Stimulated activated naive B cell treated with anti-CD40 and anti-IgM and Interleukin-4, amounts not matched to agents 10 μg/mL and 1 μg/mL and 100 μg/mL, for 72 hours (primary cell): ENCODE data around the gene MYO1D.

Source experiments
- ATAC-seq, 2 donors: fragments of 150-1000 bp; cut with Tn5 transposase; replicated peaks; 2 replicates each; pipeline ENCODE4 v1.10.0; 2021; ENCODE audit warnings: moderate library complexity in 1 of 2
- DNase-seq: peaks from one replicate; pipeline ENCODE4 v3.0.0; 2021
- H3K27ac Mint-ChIP-seq: one replicate; pipeline ENCODE4 v1.8.0; 2022; ENCODE audit warnings: mild to moderate bottlenecking, mixed read lengths
- H3K27me3 Mint-ChIP-seq, 2 donors: one replicate each; pipeline ENCODE4 v1.8.0; 2022; ENCODE audit warnings: mixed read lengths in 2 of 2
- H3K36me3 Mint-ChIP-seq, 2 donors: one replicate each; pipeline ENCODE4 v1.8.0; 2022; ENCODE audit warnings: mixed read lengths in 2 of 2, mild to moderate bottlenecking in 1 of 2
- H3K4me1 Mint-ChIP-seq, 2 donors: one replicate each; pipeline ENCODE4 v1.8.0; 2022; ENCODE audit warnings: mixed read lengths in 2 of 2, mild to moderate bottlenecking in 1 of 2
- H3K4me3 Mint-ChIP-seq, 2 donors: one replicate each; pipeline ENCODE4 v1.8.0; 2022; ENCODE audit warnings: mild to moderate bottlenecking in 2 of 2, mixed read lengths in 2 of 2, moderate library complexity in 1 of 2
- H3K9me3 Mint-ChIP-seq, 2 donors: one replicate each; pipeline ENCODE4 v1.8.0; 2022; ENCODE audit warnings: mixed read lengths in 2 of 2, mild to moderate bottlenecking in 1 of 2

Gene MYO1D

DNA sequence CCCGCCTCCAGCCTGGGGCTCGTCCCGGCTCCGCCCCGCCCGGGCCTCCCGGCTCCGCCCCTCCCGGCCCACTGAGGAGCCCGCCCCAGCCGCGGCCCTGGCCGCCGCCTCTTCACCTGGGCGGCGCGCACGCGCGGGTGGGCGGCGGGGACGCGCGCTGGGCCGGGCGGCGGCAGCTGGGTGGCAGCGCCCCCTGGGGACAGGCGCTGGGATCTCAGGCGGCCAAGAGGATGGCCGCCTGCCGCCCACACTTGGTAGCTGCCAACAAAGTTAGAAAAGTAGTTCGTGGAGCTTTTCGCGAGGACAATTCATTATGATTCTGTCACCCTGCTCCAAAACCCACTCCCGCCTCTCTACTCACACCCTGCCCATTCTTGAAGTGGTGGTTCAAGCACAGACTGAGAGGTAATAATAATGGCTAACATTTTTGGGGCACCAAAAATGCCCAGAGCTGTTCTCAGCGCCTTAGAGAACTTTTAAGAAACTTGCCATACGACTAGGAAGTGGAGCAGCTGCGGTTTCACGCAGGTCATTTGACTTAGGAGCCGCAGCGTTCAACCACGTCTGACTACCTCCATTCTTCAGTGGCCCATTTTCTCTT, 340 bp upstream of the MYO1D start:
- Mint-ChIP-seq H3K27ac (peak overlapping the region; percentile 60), H3K4me3 (peak overlapping the region; percentile 74 to 75), H3K4me1 (peaks cover 7 to 23% of the 10 kb centered on the region in 2 donors), H3K9me3 (no peaks in the 10 kb centered on the region), H3K27me3 (peaks cover 8% of the 10 kb centered on the region in 2 donors), H3K36me3 (peaks cover 3 to 5% of the 10 kb centered on the region in 2 donors)
- DNase-seq: peak; percentile 93
- peak; percentile 97 to 98 for ATAC-seq

- Mint-ChIP-seq H3K9me3 (no peaks in the 10 kb centered on the region), H3K36me3 (peaks cover 3 to 5% of the 10 kb centered on the region in 2 donors), H3K27ac (peak overlapping the region; percentile 90), H3K4me3 (peak overlapping the region; percentile 92 to 95), H3K27me3 (peaks cover 5% of the 10 kb centered on the region in 2 donors), H3K4me1 (peaks cover 17 to 33% of the 10 kb centered on the region in 2 donors)
- no peak for DNase-seq
- ATAC-seq: no peak
Measured at GRCh38 chr17:32875923-32876416, 954 bp downstream of the MYO1D start.

DNA sequence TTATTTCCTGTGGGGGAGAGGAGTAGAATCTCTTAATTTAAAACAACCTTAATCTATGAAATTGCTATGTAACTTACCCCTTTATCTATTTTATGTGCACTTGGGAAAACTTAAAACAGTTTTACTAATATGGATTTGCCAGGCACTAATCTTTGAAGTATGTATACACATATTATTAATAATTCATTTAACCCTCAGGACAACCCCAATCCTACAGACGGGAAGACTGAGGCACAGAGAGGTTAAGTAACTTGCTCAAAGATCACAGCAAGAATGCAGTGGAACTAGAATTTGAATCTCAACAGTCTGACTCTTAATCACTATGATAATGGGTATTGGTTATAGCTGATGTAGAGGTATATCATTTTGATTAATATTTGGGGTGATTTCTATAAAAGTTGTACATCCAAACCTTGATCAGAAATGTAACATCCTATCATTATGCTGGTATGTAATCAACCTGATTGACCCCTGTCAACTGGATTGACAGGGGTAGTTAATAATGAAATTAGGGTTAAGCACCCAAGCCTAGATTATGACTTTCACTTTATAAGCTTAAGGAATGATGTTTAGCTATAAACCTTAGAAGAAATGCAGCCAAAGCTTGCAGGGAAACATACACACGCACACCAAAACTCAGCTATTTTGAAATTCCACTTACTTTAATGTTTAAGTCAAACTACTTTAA, 1.6 kb downstream of the MYO1D start:
- ATAC-seq: no peak
- H3K36me3 Mint-ChIP-seq: peaks cover 3 to 5% of the 10 kb centered on the region in 2 donors
- H3K4me3 Mint-ChIP-seq: no peak overlapping the region
- no peak overlapping the region for H3K27ac Mint-ChIP-seq
- no peak for DNase-seq
- H3K27me3 Mint-ChIP-seq: no peaks in the 10 kb centered on the region
- peaks cover 19 to 39% of the 10 kb centered on the region in 2 donors for H3K4me1 Mint-ChIP-seq
- no peaks in the 10 kb centered on the region for H3K9me3 Mint-ChIP-seq

- ATAC-seq (no peak), DNase-seq (no peak)
- Mint-ChIP-seq H3K36me3 (peaks cover 3 to 5% of the 10 kb centered on the region in 2 donors), H3K27me3 (no peaks in the 10 kb centered on the region), H3K4me3 (no peak overlapping the region), H3K9me3 (no peaks in the 10 kb centered on the region), H3K27ac (no peak overlapping the region), H3K4me1 (peaks cover 19 to 44% of the 10 kb centered on the region in 2 donors)
Measured at GRCh38 chr17:32873114-32873513, 3.8 kb downstream of the MYO1D start.

DNA sequence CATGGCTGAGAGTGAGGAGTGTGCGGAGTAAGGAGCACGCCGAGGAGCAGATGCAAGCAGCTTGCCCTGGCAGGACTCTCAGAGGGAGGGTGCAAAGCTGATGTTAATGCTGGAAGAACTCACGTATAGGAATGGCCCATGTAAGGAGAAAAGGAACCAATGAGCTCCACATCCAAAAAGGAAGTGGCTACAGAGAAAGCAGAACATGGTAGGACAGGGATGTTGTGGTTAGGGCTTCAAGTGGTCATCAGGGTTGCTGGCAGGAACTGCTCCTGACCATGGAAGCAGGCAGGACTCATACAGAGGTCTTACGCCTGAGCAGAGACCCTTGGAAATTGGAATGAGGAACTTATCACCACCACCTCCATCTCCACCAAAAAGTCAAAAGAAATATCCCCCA, 5.2 kb downstream of the MYO1D start:
- H3K36me3 Mint-ChIP-seq: peaks cover 3 to 5% of the 10 kb centered on the region in 2 donors
- H3K27me3 Mint-ChIP-seq: no peaks in the 10 kb centered on the region
- DNase-seq: no peak
- no peak overlapping the region for H3K27ac Mint-ChIP-seq
- peaks cover 19 to 36% of the 10 kb centered on the region in 2 donors for H3K4me1 Mint-ChIP-seq
- H3K4me3 Mint-ChIP-seq: no peak overlapping the region
- no peak for ATAC-seq
- no peaks in the 10 kb centered on the region for H3K9me3 Mint-ChIP-seq

- peaks cover 15 to 31% of the 10 kb centered on the region in 2 donors for H3K4me1 Mint-ChIP-seq
- peak; percentile 79 to 91 for ATAC-seq
- peaks cover 2 to 5% of the 10 kb centered on the region in 2 donors for H3K36me3 Mint-ChIP-seq
- H3K27me3 Mint-ChIP-seq: no peaks in the 10 kb centered on the region
- H3K4me3 Mint-ChIP-seq: no peak overlapping the region
- no peaks in the 10 kb centered on the region for H3K9me3 Mint-ChIP-seq
- H3K27ac Mint-ChIP-seq: no peak overlapping the region
- DNase-seq: peak; percentile 22
Measured at GRCh38 chr17:32870969-32871368, 6.0 kb downstream of the MYO1D start.

GRCh38 chr17:32870027-32870670, 6.8 kb downstream of the MYO1D start:
- no peaks in the 10 kb centered on the region for H3K27me3 Mint-ChIP-seq
- ATAC-seq (no peak), DNase-seq (no peak)
- H3K27ac Mint-ChIP-seq: no peak overlapping the region
- no peaks in the 10 kb centered on the region for H3K9me3 Mint-ChIP-seq
- peaks cover 14 to 24% of the 10 kb centered on the region in 2 donors for H3K4me1 Mint-ChIP-seq
- H3K4me3 Mint-ChIP-seq: no peak overlapping the region
- peaks cover 1 to 5% of the 10 kb centered on the region in 2 donors for H3K36me3 Mint-ChIP-seq

DNA sequence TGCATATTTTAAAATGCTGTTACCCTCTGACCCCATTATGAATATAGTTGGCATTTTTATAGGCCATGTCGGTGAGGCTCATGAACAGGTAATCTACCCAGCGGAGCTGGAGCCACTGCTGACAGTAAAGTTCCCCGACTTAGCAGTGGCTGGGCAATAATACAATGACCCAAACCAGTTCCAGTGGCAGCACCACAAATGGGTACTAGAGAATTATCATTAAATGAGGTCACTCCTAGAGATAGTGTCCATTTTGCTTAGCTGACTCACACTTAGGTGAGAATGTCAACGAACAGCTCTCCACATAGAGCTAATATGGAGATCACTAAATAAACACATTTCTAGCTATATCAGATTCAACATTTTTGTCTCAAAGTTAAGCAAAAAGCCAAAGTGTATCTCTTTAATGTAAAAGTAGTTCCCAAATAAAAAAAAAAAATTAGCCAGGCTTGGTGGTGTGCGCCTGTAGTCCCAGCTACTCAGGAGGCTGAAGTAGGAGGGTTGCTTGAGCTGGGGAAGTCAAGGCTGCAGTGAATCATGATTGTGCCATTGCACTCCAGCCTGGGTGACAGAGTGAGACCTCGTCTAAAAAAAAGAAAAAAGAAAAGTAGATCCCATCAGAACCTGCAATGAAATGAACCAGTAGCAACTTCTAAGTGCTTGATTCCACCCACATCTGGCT, 7.4 kb downstream of the MYO1D start:
- no peaks in the 10 kb centered on the region for H3K9me3 Mint-ChIP-seq
- H3K4me3 Mint-ChIP-seq: no peak overlapping the region
- H3K4me1 Mint-ChIP-seq: peaks cover 14 to 24% of the 10 kb centered on the region in 2 donors
- H3K27me3 Mint-ChIP-seq: no peaks in the 10 kb centered on the region
- no peak for DNase-seq
- no peak overlapping the region for H3K27ac Mint-ChIP-seq
- peaks cover 1 to 5% of the 10 kb centered on the region in 2 donors for H3K36me3 Mint-ChIP-seq
- no peak for ATAC-seq

- Mint-ChIP-seq H3K4me1 (peaks cover 0 to 5% of the 10 kb centered on the region in 2 donors), H3K36me3 (no peaks in the 10 kb centered on the region), H3K9me3 (no peaks in the 10 kb centered on the region), H3K27ac (no peak overlapping the region), H3K27me3 (peaks cover 4 to 6% of the 10 kb centered on the region in 2 donors), H3K4me3 (no peak overlapping the region)
- no peak for ATAC-seq
- no peak for DNase-seq
Measured at GRCh38 chr17:32865141-32865540, 11.8 kb downstream of the MYO1D start.

GRCh38 chr17:32863559-32863958, 13.4 kb downstream of the MYO1D start:
- DNase-seq (no peak), ATAC-seq (no peak)
- H3K9me3 Mint-ChIP-seq: no peaks in the 10 kb centered on the region
- no peaks in the 10 kb centered on the region for H3K36me3 Mint-ChIP-seq
- H3K27ac Mint-ChIP-seq: no peak overlapping the region
- H3K4me3 Mint-ChIP-seq: no peak overlapping the region
- H3K4me1 Mint-ChIP-seq: no peaks in the 10 kb centered on the region
- H3K27me3 Mint-ChIP-seq: peaks cover 13 to 15% of the 10 kb centered on the region in 2 donors

DNA sequence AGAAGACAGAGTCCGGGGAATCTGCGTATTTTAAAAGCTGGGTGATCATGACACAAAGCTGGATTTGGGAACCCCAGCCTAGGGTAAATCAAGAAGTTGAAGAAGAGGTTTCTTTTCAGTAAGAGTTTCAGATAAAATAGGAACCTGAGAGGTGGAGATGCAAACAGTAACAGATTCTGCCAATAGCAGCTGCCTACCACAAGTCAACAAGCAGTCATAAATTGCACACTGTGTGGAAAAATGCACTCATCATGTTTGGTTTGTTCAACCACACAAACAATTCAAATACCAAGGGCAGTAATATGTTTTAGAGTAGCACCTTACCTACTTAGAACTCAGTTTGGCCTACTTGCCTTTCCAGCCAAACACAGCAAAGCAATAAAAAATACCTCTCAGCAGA, 14.0 kb downstream of the MYO1D start:
- ATAC-seq (no peak), DNase-seq (no peak)
- Mint-ChIP-seq H3K27me3 (peaks cover 13 to 15% of the 10 kb centered on the region in 2 donors), H3K4me1 (no peaks in the 10 kb centered on the region), H3K4me3 (no peak overlapping the region), H3K27ac (no peak overlapping the region), H3K9me3 (no peaks in the 10 kb centered on the region), H3K36me3 (no peaks in the 10 kb centered on the region)

GRCh38 chr17:32861981-32862380, 14.9 kb downstream of the MYO1D start:
- no peak for ATAC-seq
- H3K27ac Mint-ChIP-seq: no peak overlapping the region
- no peaks in the 10 kb centered on the region for H3K4me1 Mint-ChIP-seq
- H3K9me3 Mint-ChIP-seq: no peaks in the 10 kb centered on the region
- no peaks in the 10 kb centered on the region for H3K36me3 Mint-ChIP-seq
- no peak overlapping the region for H3K4me3 Mint-ChIP-seq
- peaks cover 18 to 19% of the 10 kb centered on the region in 2 donors for H3K27me3 Mint-ChIP-seq
- no peak for DNase-seq

GRCh38 chr17:32859857-32860525, 16.9 kb downstream of the MYO1D start:
- DNase-seq (no peak), ATAC-seq (no peak)
- Mint-ChIP-seq H3K9me3 (no peaks in the 10 kb centered on the region), H3K4me3 (no peak overlapping the region), H3K27me3 (peaks cover 18 to 19% of the 10 kb centered on the region in 2 donors), H3K36me3 (no peaks in the 10 kb centered on the region), H3K4me1 (no peaks in the 10 kb centered on the region), H3K27ac (no peak overlapping the region)

- DNase-seq (no peak), ATAC-seq (no peak)
- no peak overlapping the region for H3K4me3 Mint-ChIP-seq
- no peak overlapping the region for H3K27ac Mint-ChIP-seq
- H3K4me1 Mint-ChIP-seq: peaks cover 0 to 3% of the 10 kb centered on the region in 2 donors
- H3K27me3 Mint-ChIP-seq: peaks cover 21 to 25% of the 10 kb centered on the region in 2 donors
- no peaks in the 10 kb centered on the region for H3K36me3 Mint-ChIP-seq
- H3K9me3 Mint-ChIP-seq: no peaks in the 10 kb centered on the region
Measured at GRCh38 chr17:32855620-32856019, 21.3 kb downstream of the MYO1D start.
